GF-D8 (cell line): ENCODE measurements around the gene RGS16.
A peak's percentile ranks its signal among the peaks of the same experiment; 100 is the strongest.

Experiments
- DNase-seq: peaks from one replicate; lab custom pipeline; 2025; lab: John Stamatoyannopoulos, UW

RGS16 gene, protein sequence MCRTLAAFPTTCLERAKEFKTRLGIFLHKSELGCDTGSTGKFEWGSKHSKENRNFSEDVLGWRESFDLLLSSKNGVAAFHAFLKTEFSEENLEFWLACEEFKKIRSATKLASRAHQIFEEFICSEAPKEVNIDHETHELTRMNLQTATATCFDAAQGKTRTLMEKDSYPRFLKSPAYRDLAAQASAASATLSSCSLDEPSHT

GRCh38 chr1:182604175-182605164 is at the start of gene RGS16:
Gene RGS16, minus strand, starts transcription at chr1:182604389. Its CDS starts 130 bp downstream, at chr1:182604259.
- peak; percentile 68 for DNase-seq

- no peak for DNase-seq
Observed at GRCh38 chr1:182653986-182654385, 49.8 kb upstream of the RGS16 start.

GRCh38 chr1:182652933-182653332 is 48.7 kb upstream of the RGS16 start:
- no peak for DNase-seq

- no peak for DNase-seq
Observed at GRCh38 chr1:182651339-182651724, 47.1 kb upstream of the RGS16 start.

DNA sequence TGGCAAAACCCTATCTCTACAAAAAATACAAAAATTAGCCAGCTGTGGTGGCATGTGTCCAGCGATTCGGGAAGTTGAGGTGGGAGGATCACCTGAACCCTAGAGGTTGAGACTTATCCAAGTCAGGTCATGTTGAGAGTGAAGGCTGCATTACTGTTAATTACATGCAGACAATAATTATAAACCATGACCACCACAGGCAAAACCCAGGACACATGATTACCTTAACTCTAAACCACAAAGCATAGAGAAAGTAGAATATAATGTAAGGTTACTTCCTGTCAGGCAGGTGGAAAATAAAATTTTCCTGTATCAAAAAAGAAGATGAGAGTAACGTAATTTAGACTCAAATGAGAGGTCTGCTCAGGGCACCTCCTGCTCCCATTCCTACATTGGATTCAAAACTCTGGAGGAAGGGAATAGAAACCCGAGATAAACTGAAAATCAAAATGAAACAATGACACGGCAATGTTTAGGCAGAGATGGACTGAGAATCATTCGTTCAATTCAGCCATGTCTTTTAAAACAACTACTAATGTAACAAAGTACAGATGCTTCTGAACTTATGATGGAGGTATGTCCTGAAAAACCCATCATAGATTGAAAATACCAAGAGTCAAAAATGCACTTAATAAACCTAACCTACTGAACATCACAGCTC is 46.6 kb upstream of the RGS16 start:
- no peak for DNase-seq

- DNase-seq: no peak
Observed at GRCh38 chr1:182649041-182649440, 44.9 kb upstream of the RGS16 start.

DNA sequence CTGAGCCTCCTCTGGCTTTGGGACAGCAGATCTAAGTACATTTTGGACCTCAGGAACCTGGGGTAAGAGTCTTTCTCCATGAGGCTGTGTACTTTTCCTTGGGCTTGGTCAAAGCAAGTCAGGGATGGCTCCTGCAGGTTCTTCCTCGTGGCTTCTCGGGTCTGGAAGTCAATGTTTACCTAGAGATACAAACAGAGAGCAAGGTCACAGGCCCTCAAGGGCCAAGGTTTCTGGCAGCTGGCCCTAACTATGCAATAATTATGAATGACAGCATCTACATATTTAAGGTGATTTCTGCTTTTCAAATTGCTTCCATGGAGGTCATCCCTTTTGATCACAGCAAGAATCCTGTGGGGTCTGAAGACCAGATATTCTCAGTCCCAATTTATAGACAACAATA is 42.5 kb upstream of the RGS16 start:
- DNase-seq: no peak

- no peak for DNase-seq
Observed at GRCh38 chr1:182644886-182645285, 40.7 kb upstream of the RGS16 start.

DNA sequence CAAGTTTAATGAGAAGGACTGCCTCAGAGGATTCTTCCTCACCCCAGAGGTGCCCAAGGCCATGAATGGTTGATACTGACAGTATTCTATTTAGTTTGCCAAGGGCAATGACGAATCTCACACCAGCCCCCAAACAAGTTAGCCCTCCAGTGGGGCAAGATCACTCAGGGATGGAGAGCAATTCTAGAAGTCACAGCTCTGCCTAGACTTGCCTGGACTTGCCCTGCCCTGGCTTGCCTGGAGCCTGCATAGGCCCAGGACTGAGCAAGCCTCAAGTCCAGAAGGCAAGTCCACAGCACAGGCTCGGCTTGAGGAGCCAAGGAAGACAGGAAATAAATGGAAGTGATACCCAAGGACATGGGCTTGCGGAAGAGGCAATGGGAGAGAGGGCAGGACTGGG is 39.5 kb upstream of the RGS16 start:
- no peak for DNase-seq

DNA sequence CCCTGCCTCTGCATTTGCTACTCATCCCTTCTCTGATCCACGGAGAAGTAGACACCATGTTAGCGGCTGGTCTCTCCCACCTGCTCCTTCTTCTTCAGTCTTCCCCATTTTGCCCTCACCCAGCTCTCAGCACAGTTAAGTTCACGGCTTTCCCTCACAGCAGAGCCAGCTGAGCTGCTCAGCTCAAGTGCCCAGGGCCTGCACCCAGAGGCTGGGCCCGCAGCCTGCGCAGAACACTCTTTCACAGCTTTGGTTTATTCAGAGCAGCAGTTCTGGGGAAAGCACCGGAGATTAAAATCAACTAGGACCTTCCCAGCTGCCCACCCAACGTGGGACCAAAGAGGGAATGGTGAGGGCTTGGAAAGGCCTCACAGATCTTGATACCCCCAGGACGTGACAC is 38.3 kb upstream of the RGS16 start:
- DNase-seq: no peak

- no peak for DNase-seq
Observed at GRCh38 chr1:182641561-182641960, 37.4 kb upstream of the RGS16 start.

DNA sequence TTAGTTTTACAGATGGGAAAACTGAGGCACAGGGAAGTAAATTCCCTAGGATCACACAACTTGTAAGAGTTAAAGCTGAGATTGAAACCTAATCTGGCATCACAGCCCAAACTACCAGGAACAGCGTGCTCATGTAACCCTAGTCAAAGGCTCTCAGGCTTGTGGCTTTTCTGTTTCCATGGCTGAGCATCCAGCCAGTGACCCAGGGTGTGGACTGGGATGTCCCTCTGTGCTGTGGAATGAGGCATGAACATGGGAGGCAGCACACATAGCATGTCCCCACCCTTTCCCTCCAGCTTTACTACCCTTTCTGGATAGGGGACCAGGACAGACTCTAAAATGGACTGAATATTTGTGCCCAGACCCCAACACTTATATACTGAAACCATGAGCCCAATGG is 35.1 kb upstream of the RGS16 start:
- DNase-seq: no peak

DNA sequence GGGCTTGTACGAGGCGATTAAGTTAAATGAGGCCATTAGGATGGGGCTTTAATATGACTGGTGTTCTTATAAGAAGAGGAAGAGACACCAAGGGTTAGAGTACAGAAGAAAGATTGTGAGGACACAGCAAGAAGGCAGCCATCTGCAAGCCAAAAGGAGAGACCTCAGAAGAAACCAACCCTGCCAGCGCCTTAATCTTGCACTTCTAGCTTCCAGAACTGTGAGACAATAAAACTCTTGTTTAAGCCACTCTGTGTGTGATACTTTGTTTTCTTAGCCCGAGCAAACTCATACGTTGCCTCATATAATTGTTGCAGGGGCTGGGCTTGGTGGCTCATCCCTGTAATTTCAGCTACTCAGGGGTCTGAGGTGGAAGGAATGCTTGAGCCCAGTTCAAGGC is 33.6 kb upstream of the RGS16 start:
- no peak for DNase-seq

GRCh38 chr1:182635871-182636270 is 31.7 kb upstream of the RGS16 start:
- no peak for DNase-seq

GRCh38 chr1:182634306-182635072 is 30.3 kb upstream of the RGS16 start:
- DNase-seq: no peak

DNA sequence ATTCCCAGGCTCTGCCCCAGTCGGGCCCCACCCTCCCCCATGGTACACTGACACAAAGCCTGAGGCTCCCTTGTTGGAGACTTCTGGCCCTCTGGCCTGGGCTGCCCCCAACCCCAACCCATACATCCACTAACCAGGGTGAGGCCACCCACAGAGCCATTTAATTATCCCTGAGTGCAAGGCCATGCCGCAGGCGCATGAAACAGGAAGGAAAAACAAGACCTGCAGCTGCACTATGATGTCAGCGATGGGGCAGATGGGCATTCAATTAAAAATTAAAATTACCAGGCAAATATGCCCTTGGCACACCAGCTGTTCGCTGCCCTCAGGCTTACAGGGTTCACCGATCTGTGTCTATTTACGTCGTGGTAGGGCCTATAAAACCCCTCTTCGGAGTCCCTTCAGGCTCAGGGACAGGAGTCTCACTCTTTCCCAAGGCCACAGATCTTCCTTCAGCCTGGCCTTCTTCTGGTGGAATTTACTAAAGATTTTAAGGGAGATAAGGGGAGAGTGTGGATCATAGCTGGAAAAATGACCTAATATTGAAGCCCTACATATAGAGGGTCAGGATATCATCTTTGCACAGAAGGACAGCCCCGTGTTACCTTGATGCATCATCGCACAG is 29.6 kb upstream of the RGS16 start:
- DNase-seq: no peak

DNA sequence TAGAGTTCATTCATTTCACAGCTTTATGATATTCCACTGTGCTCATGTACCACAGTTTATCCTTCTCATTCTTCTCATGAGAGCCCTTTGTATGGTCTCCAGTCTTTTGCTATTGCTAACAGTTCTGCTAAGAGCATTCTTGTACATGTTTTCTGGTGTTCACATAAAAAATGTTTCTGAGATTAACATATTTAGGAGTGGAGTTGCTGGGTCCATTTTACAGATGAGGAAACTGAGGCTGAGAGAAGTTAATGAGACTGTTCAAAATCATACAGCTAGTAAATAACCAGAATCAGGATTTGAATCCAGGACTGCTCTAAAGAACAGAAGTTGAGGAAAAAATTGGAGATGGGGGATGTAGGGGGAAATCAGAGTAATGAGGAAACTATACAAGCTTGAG is 28.8 kb upstream of the RGS16 start:
- no peak for DNase-seq

DNA sequence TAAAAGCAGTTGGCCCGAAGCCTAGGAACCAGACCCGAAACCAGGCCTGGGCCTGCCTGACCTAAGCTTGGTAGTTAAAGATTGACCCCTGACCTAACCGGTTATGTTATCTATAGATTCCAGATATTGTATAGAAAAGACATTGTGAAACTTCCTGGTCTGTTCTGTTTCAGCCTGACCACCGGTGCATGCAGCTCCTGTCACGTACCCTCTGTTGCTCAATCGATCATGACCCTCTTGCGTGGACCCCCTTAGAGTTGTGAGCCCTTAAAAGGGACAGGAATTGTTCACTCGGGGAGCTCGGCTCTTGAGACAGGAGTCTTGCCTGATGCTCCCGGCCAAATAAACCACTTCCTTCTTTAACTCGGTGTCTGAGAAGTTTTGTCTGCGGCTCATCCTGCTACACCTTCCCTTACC is 28.3 kb upstream of the RGS16 start:
- peak; percentile 20 for DNase-seq

DNA sequence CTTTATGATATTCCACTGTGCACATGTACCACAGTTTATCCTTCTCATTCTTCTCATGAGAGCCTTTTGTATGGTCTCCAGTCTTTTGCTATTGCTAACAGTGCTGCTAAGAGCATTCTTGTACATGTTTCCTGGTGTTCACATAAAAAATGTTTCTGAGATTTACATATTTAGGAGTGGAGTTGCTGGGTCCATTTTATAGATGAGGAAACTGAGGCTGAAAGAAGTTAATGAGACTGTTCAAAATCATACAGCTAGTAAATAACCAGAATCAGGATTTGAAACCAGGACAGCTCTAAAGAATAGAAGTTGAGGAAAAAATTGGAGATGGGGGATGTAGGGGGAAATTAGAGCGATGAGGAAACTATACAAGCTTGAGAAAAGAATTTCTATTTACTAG is 27.8 kb upstream of the RGS16 start:
- no peak for DNase-seq

GRCh38 chr1:182631053-182631677 is 27.0 kb upstream of the RGS16 start:
- no peak for DNase-seq

- DNase-seq: no peak
Observed at GRCh38 chr1:182630586-182630985, 26.4 kb upstream of the RGS16 start.
